NCI-H1930 (cell line): ENCODE measurements around the gene ENTHD1.

Experiments used
- DNase-seq, 2 experiments: peaks; one replicate each; lab custom pipeline; 2025; lab: John Stamatoyannopoulos, UW

The ENTHD1 gene

GRCh38 chr22:39893526-39893925 is at the start of gene ENTHD1:
ENTHD1 (minus strand) TSS chr22:39893760; CDS start chr22:39887748, 6,012 bp downstream.
- no peak for DNase-seq

- peak in 1 of 2 experiments; percentile 18 for DNase-seq
Observed at GRCh38 chr22:39943337-39943736, 49.8 kb upstream of the ENTHD1 start.

GRCh38 chr22:39942439-39943230 is 49.1 kb upstream of the ENTHD1 start:
- no peak for DNase-seq

- peak; percentile 25 to 38 for DNase-seq
Observed at GRCh38 chr22:39941601-39942000, 48.0 kb upstream of the ENTHD1 start.

GRCh38 chr22:39940757-39941305 is 47.3 kb upstream of the ENTHD1 start:
- DNase-seq, result no peak

GRCh38 chr22:39939830-39940229 is 46.3 kb upstream of the ENTHD1 start:
- DNase-seq, result no peak

GRCh38 chr22:39938509-39939111 is 45.0 kb upstream of the ENTHD1 start:
- no peak for DNase-seq

GRCh38 chr22:39937906-39938305 is 44.3 kb upstream of the ENTHD1 start:
- no peak for DNase-seq

- DNase-seq, result no peak
Observed at GRCh38 chr22:39936523-39937145, 43.1 kb upstream of the ENTHD1 start.

- DNase-seq, result no peak
Observed at GRCh38 chr22:39935612-39936011, 42.1 kb upstream of the ENTHD1 start.

GRCh38 chr22:39935116-39935515 is 41.6 kb upstream of the ENTHD1 start:
- DNase-seq, result no peak

- DNase-seq, result no peak
Observed at GRCh38 chr22:39933741-39934140, 40.2 kb upstream of the ENTHD1 start.

GRCh38 chr22:39932918-39933649 is 39.5 kb upstream of the ENTHD1 start:
- DNase-seq, result no peak

GRCh38 chr22:39932166-39932565 is 38.6 kb upstream of the ENTHD1 start:
- DNase-seq, result no peak

GRCh38 chr22:39931251-39931650 is 37.7 kb upstream of the ENTHD1 start:
- DNase-seq, result no peak

- DNase-seq, result no peak
Observed at GRCh38 chr22:39928536-39929520, 35.3 kb upstream of the ENTHD1 start.

GRCh38 chr22:39927544-39927943 is 34.0 kb upstream of the ENTHD1 start:
- no peak for DNase-seq

GRCh38 chr22:39926753-39927152 is 33.2 kb upstream of the ENTHD1 start:
- DNase-seq, result no peak

- DNase-seq, result no peak
Observed at GRCh38 chr22:39925909-39926679, 32.5 kb upstream of the ENTHD1 start.

- no peak for DNase-seq
Observed at GRCh38 chr22:39925273-39925672, 31.7 kb upstream of the ENTHD1 start.
